ENCODE measurements around the gene UNCX. TPM values are rescaled to one million over a fixed set of nuclear protein-coding genes. Genes with fewer than 3 reads are reported as not detected.

The UNCX gene
- polyA plus RNA-seq, 1 donor (not counting 4 experiments of a cell fraction or from before 2014, with no cell fraction given), result not detected

DNA sequence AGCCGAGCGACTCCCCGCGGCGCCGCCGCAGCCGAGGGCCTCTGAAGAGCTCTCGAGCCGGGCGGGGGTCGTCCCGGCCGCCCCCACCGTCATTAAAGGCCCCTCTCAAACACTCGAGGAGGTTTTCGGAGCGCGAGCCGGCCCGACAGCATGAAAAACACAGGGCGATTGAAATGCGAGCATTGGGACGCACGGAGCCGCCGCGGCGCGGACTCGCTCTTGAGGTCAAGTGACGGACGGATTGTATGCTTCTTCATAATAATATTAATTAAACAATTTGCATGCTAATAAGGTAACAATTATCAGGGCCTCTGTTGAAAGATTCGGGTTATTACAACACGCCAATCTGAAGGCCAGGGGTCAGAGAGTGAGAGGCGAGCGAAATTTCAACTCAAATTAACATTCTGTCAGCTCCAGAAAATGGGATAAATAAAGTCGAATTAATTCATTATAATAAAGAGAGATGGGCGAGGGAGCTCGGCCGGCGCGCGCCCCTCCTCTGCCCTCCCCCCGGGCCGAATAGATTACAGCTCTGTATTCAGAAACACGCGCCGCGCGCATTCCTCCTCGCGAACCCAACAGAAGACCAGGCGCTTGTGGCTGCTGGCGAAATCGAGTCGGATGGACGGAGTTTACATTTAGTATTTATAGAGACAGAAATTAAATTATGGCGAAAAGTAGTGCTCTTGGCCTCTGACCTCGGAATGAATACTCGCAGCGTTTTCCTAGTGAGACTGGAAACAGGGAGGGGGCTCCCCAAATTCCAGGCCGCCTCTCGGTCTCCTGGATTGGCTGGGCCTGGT is 2.1 kb upstream of the UNCX start:
- no peaks in the 10 kb centered on the region for H3K4me1 ChIP-seq (ENCODE audit: control insufficient read depth, extremely low read depth, insufficient read depth, low read length)
- no peak overlapping the region for H3K4me3 ChIP-seq (ENCODE audit: control insufficient read depth in 2 of 3, extremely low read depth in 1 of 3, insufficient read depth in 2 of 3, low read depth in 1 of 3, low read length in 3 of 3)
- no peaks in the 10 kb centered on the region for H3K36me3 ChIP-seq (ENCODE audit: control insufficient read depth in 2 of 2, extremely low read depth in 1 of 2, insufficient read depth in 2 of 2, low read length in 2 of 2)
- H3K9me3 ChIP-seq (ENCODE audit: control insufficient read depth, low read depth, low read length), result no peaks in the 10 kb centered on the region
- H3K27me3 ChIP-seq (ENCODE audit: control insufficient read depth, extremely low read depth, insufficient read depth, low read length), result peaks cover 86% of the 10 kb centered on the region
- no peak overlapping the region for H3K4me2 ChIP-seq (ENCODE audit: control insufficient read depth, extremely low read depth, insufficient read depth, low read depth, low read length)
- no peak overlapping the region for H2AFZ ChIP-seq (ENCODE audit: control insufficient read depth, low read length)
- no peak overlapping the region for H3K9ac ChIP-seq (ENCODE audit: control insufficient read depth, extremely low read depth, insufficient read depth, low read length)
- H3K27ac ChIP-seq (ENCODE audit: control insufficient read depth, insufficient read depth, low read length), result no peak overlapping the region
- H4K20me1 ChIP-seq (ENCODE audit: control insufficient read depth, extremely low read depth, insufficient read depth, low read length), result peaks cover 6% of the 10 kb centered on the region
- DNase-seq (ENCODE audit: low read depth, low spot score) (no peak), FAIRE-seq (no peak)
- no peaks in the 10 kb centered on the region for H3K9me1 ChIP-seq (ENCODE audit: control insufficient read depth, extremely low read depth, insufficient read depth, low read length)
- H3K79me2 ChIP-seq (ENCODE audit: control insufficient read depth, insufficient read depth, low read length), result no peaks in the 10 kb centered on the region
- peak; percentile 85 for TF ChIP-seq EZH2 (IDR thresholded peaks at IDR 0.05; ENCODE audit: low read length)
- TF ChIP-seq, protein P1, sequence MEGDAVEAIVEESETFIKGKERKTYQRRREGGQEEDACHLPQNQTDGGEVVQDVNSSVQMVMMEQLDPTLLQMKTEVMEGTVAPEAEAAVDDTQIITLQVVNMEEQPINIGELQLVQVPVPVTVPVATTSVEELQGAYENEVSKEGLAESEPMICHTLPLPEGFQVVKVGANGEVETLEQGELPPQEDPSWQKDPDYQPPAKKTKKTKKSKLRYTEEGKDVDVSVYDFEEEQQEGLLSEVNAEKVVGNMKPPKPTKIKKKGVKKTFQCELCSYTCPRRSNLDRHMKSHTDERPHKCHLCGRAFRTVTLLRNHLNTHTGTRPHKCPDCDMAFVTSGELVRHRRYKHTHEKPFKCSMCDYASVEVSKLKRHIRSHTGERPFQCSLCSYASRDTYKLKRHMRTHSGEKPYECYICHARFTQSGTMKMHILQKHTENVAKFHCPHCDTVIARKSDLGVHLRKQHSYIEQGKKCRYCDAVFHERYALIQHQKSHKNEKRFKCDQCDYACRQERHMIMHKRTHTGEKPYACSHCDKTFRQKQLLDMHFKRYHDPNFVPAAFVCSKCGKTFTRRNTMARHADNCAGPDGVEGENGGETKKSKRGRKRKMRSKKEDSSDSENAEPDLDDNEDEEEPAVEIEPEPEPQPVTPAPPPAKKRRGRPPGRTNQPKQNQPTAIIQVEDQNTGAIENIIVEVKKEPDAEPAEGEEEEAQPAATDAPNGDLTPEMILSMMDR (optimal IDR thresholded peaks at IDR 0.05 in 1 of 3, IDR thresholded peaks at IDR 0.05 in 1 of 3, conservative IDR thresholded peaks at IDR 0.05 in 1 of 3; ENCODE audit: extremely low read depth in 1 of 3, insufficient read depth in 2 of 3, low read length in 3 of 3), result no peak
- dilution Hi-C loops (cut with MboI; ENCODE audit: extremely low pct_ligation_motif_present, low sequenced_read_pairs), result no loop called here

DNA sequence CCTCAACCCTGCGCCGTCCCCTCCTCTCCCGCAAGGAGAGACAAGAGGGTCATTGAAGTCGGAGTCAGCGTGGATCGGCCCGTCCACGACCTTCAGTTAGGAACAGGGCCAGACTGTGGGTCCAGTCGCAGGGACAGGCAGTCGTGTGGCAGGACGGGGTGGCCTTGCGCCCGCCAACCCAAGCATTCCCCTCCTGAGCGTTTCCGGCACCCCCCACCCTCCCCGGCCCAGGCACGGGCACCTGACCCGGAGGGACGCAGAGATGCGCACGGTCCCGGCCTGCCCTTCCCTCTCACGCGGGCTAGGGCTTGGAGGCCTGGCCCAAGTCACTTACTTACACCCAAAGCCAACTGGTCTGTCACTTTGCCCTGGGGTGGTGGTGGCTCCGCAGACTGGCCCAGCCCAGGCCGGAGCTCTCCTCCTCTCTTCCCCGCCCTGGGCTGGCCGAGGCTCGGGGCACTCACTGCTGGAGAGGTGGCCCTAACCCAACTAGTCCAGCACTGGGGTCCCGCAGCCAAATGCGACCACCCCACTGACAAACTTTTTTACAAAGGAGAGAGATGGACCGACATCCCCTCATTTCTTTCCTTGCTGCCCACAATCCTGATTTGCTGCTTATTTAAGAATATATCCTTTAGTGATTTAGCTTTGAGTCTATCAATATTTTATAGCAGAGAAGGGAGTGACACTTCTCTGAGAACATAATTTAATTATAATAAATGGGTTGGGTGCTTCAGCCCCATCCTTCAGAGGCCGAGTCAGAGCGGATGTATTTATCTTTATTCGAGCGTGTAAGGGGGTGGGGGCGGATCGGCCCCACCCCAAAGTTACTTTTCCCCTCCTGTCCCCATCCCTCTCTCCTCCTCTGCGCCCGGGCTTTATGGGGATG is 1.2 kb upstream of the UNCX start:
- H4K20me1 ChIP-seq (ENCODE audit: control insufficient read depth, extremely low read depth, insufficient read depth, low read length), result peaks cover 6% of the 10 kb centered on the region
- no peak overlapping the region for H2AFZ ChIP-seq (ENCODE audit: control insufficient read depth, low read length)
- H3K27me3 ChIP-seq (ENCODE audit: control insufficient read depth, extremely low read depth, insufficient read depth, low read length), result peaks cover 81% of the 10 kb centered on the region
- no peak overlapping the region for H3K9ac ChIP-seq (ENCODE audit: control insufficient read depth, extremely low read depth, insufficient read depth, low read length)
- TF ChIP-seq, protein P1 (optimal IDR thresholded peaks at IDR 0.05 in 1 of 3, IDR thresholded peaks at IDR 0.05 in 1 of 3, conservative IDR thresholded peaks at IDR 0.05 in 1 of 3; ENCODE audit: extremely low read depth in 1 of 3, insufficient read depth in 2 of 3, low read length in 3 of 3), result no peak
- peak; percentile 44 for TF ChIP-seq EZH2 (IDR thresholded peaks at IDR 0.05; ENCODE audit: low read length)
- H3K9me3 ChIP-seq (ENCODE audit: control insufficient read depth, low read depth, low read length), result no peaks in the 10 kb centered on the region
- no peak overlapping the region for H3K27ac ChIP-seq (ENCODE audit: control insufficient read depth, insufficient read depth, low read length)
- dilution Hi-C loops (cut with MboI; ENCODE audit: extremely low pct_ligation_motif_present, low sequenced_read_pairs), result no loop called here
- H3K9me1 ChIP-seq (ENCODE audit: control insufficient read depth, extremely low read depth, insufficient read depth, low read length), result no peaks in the 10 kb centered on the region
- no peaks in the 10 kb centered on the region for H3K4me1 ChIP-seq (ENCODE audit: control insufficient read depth, extremely low read depth, insufficient read depth, low read length)
- FAIRE-seq, result no peak
- no peak overlapping the region for H3K4me2 ChIP-seq (ENCODE audit: control insufficient read depth, extremely low read depth, insufficient read depth, low read depth, low read length)
- no peak for DNase-seq (ENCODE audit: low read depth, low spot score)
- H3K4me3 ChIP-seq (ENCODE audit: control insufficient read depth in 2 of 3, extremely low read depth in 1 of 3, insufficient read depth in 2 of 3, low read depth in 1 of 3, low read length in 3 of 3), result no peak overlapping the region
- no peaks in the 10 kb centered on the region for H3K79me2 ChIP-seq (ENCODE audit: control insufficient read depth, insufficient read depth, low read length)
- H3K36me3 ChIP-seq (ENCODE audit: control insufficient read depth in 2 of 2, extremely low read depth in 1 of 2, insufficient read depth in 2 of 2, low read length in 2 of 2), result no peaks in the 10 kb centered on the region

Data from keratinocyte (primary cell).